Breast epithelium (tissue), 4 donors: ENCODE measurements around the gene REM2. TPM values are rescaled to one million over a fixed set of nuclear protein-coding genes. Genes with fewer than 3 reads are reported as not detected.

ENCODE experiments used
- DNase-seq, 2 donors: peaks; one replicate each; pipeline ENCODE4 v3.0.0-alpha.2; 2019; ENCODE audit warnings: low spot score in 2 of 2
- H3K27ac ChIP-seq, 2 donors: fragments of 200-600 bp; sonication (generic) in 1 of 2; one replicate each; pipeline ENCODE4 v1.5.1; 2016 to 2019; ENCODE audit warnings: mild to moderate bottlenecking in 1 of 2
- H3K27me3 ChIP-seq, 2 donors: fragments of 200-600 bp; sonication (generic) in 1 of 2; one replicate each; pipeline versions ENCODE4 v1.5.1 to v1.6.0; 2017 to 2019; ENCODE audit warnings: control low read depth in 1 of 2, mild to moderate bottlenecking in 1 of 2
- H3K36me3 ChIP-seq: fragments of 200-600 bp; one replicate; pipeline ENCODE4 v1.5.1; 2019
- H3K4me1 ChIP-seq, 2 donors: fragments of 200-600 bp; sonication (generic); one replicate each; pipeline ENCODE4 v1.5.1; 2016 to 2019; ENCODE audit warnings: control low read depth in 1 of 2
- H3K4me3 ChIP-seq, 3 donors: fragments of 200-600 bp; sonication (generic); 1 replicate in 2 of 3; 2 replicates in 1 of 3; pipeline ENCODE4 v1.5.1; 2016 to 2019; ENCODE audit warnings: mild to moderate bottlenecking in 3 of 3, moderate library complexity in 2 of 3
- H3K9me3 ChIP-seq, 2 donors: fragments of 200-600 bp; sonication (generic) in 1 of 2; one replicate each; pipeline ENCODE4 v1.5.1; 2016 to 2019; ENCODE audit warnings: control low read depth in 1 of 2
- POLR2A ChIP-seq: fragments of 450-650 bp; IDR thresholded peaks from one replicate; pipeline ENCODE4 v1.6.1; 2016; ENCODE audit warnings: antibody characterized with exemption, mild to moderate bottlenecking, moderate library complexity
- POLR2AphosphoS5 ChIP-seq, 3 donors: sonication (generic); formaldehyde crosslinking; IDR thresholded peaks; one replicate each; pipeline ENCODE4 v1.6.1; 2017; ENCODE audit warnings: antibody characterized with exemption in 3 of 3
- intact Hi-C: fragments of 100-400 bp; cut with DNase I; formaldehyde crosslinking; loops from one replicate; pipeline ENCODE4 v1.15.1; 2023; ENCODE audit warnings: low total_unique reads
- total RNA-seq, 3 donors: library from RNA; depleted of rRNA; stranded (reverse); fragments of >200 nt; gene quantifications; one replicate each; pipeline ENCODE4 v1.1.0, GENCODE V29; 2016
- TF ChIP-seq, protein P1 (sequence below), 3 donors: fragments of 450-650 bp; IDR thresholded peaks; one replicate each; pipeline ENCODE4 v1.5.1; 2016 to 2017; ENCODE audit warnings: antibody characterized with exemption in 3 of 3, mild to moderate bottlenecking in 3 of 3, moderate library complexity in 3 of 3

REM2 gene
- total RNA-seq, 3 donors from 2014 or later = 0.96 to 1.3 (median 1.2) TPM

DNA sequence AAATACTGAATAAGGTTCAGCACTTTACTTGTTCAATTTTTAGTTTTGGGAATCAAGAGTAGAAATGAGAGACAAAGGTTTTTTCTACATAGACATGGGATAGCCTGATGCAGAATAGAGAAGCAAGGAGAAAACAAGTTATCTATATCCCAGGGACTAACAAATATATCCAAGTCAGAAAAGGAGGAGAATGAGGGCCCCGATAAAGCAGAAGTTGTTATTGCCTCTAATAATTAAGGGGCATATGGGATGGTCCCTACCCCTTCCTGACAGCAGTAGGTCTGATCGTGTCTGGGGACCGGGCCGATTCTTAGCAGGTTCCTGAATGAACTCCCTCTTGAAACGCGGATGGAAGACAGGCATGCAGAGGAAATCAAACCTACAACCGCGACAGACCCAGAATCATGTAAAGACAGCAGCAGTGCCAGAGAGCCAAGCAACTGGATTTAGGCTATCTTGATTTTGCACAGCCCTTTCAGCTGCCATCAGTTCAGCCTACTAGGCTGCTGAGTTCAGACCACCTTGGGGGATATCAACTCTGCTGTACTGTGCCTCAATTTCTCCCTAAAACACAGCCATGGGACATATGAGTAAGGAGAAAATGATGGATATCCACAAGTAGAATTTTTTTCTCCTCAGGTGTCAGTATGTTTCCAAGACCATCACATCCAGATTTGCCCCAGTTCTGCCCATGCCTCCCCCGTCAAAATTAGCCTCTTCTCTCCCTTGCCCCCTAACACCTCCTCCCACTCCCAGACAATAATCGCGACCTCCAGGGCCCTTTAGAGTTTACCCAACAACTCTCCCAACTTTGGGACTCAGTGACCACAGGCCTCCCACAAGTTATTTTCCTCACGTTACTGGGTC lies 45.4 kb downstream of the REM2 start:
- Histone ChIP-seq H3K4me1 (peaks cover 3 to 11% of the 10 kb centered on the region in 2 donors), H3K4me3 (peak overlapping the region; percentile 72 to 95 (median 93)), H3K27ac (peak overlapping the region; percentile 95 to 97), H3K36me3 (peaks cover 3% of the 10 kb centered on the region), H3K27me3 (no peaks in the 10 kb centered on the region), H3K9me3 (no peaks in the 10 kb centered on the region)
- intact Hi-C loops = no loop called here
- TF ChIP-seq, protein P1, sequence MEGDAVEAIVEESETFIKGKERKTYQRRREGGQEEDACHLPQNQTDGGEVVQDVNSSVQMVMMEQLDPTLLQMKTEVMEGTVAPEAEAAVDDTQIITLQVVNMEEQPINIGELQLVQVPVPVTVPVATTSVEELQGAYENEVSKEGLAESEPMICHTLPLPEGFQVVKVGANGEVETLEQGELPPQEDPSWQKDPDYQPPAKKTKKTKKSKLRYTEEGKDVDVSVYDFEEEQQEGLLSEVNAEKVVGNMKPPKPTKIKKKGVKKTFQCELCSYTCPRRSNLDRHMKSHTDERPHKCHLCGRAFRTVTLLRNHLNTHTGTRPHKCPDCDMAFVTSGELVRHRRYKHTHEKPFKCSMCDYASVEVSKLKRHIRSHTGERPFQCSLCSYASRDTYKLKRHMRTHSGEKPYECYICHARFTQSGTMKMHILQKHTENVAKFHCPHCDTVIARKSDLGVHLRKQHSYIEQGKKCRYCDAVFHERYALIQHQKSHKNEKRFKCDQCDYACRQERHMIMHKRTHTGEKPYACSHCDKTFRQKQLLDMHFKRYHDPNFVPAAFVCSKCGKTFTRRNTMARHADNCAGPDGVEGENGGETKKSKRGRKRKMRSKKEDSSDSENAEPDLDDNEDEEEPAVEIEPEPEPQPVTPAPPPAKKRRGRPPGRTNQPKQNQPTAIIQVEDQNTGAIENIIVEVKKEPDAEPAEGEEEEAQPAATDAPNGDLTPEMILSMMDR (IDR thresholded peaks at IDR 0.05) = no peak
- TF ChIP-seq POLR2A = no peak
- no peak for TF ChIP-seq POLR2AphosphoS5 (IDR thresholded peaks at IDR 0.05)
- DNase-seq = no peak

DNA sequence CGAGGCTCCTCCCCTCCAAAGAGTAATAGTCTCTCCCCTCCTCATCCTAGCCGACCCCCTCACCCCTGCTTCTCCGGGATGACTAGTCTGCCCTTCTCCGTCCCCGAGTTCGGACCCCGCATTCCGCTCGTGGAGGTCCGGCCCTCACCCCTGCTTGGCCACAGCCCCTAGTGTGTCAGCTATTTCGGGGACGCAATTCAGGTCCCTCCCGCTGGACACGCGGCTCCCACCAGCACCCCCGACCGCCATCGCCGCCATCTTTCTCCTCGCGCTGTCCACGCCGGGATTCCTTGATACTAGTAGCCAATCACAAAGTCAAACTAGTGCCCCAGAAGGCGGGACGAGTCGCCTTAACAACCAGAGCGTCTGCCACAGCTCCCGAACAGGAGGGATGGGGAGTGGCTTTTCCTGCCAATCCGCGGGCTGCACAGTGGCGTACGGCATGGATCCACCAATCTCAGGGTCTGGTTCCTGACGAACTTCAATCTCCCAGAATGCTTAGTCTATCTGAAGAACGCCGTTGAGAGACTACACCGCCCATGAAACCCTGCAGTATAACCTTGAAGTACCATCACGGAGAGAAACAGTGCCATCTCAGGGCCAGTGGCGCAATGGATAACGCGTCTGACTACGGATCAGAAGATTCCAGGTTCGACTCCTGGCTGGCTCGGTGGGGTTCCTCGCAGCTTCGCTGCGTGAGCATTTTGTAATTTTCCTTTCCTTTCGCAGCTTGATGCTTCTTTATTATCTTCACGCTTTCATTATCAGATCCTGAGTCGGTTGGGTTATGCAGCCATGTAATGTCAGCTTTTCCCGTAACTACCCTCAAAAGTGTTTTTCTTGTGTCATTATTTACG lies 46.3 kb downstream of the REM2 start, which contains the start of gene PRMT5:
Gene PRMT5 (minus strand): TSS at position 273 of the 857 bp plus-strand sequence. CDS start 15 bp downstream, at position 258.
- peaks cover 3% of the 10 kb centered on the region for H3K36me3 ChIP-seq
- no peaks in the 10 kb centered on the region for H3K27me3 ChIP-seq
- DNase-seq = peak; percentile 99 to 100
- intact Hi-C loops = no loop called here
- peak within 1 kb of the TSS; percentile 95 to 97 for H3K27ac ChIP-seq
- peak within 1 kb of the TSS; percentile 72 to 95 (median 93) for H3K4me3 ChIP-seq
- H3K9me3 ChIP-seq = no peaks in the 10 kb centered on the region
- TF ChIP-seq POLR2A = peak; percentile 94
- peak; percentile 93 to 95 (median 94) for TF ChIP-seq POLR2AphosphoS5 (IDR thresholded peaks at IDR 0.05)
- TF ChIP-seq, protein P1 (IDR thresholded peaks at IDR 0.05) = peak in 1 of 3 donors; percentile 31
- peaks cover 3 to 11% of the 10 kb centered on the region in 2 donors for H3K4me1 ChIP-seq

DNA sequence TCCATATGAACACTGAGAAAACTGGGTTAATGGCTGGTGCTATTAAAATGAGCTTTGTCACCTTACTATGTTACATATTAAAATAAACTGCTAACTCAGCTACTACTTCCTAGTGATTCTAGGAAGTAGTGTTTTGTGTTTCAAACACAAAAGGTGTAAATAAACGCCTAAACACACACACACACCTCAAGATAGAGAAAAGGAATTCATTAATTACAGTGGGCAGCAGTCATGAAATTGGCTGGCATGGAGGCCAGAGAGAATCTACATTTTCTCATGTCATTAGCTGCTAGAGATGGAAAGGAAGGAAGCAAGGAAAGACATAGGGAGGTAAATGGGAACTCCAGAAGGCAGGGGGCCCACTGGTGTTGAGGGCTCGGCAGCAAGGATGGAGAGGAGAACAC lies 46.9 kb downstream of the REM2 start:
- Histone ChIP-seq H3K27ac (peak overlapping the region; percentile 95 to 97), H3K27me3 (no peaks in the 10 kb centered on the region), H3K36me3 (peaks cover 3% of the 10 kb centered on the region), H3K4me3 (peak overlapping the region; percentile 72 to 95 (median 93)), H3K4me1 (peaks cover 3 to 11% of the 10 kb centered on the region in 2 donors), H3K9me3 (no peaks in the 10 kb centered on the region)
- intact Hi-C loops = loop anchor here (5.0 kb wide), 1 partner anchor 1192 kb away; no protein-coding TSS in a partner anchor
- no peak for DNase-seq
- TF ChIP-seq, protein P1 (IDR thresholded peaks at IDR 0.05) = no peak
- no peak for TF ChIP-seq POLR2A
- TF ChIP-seq POLR2AphosphoS5 (IDR thresholded peaks at IDR 0.05) = no peak

DNA sequence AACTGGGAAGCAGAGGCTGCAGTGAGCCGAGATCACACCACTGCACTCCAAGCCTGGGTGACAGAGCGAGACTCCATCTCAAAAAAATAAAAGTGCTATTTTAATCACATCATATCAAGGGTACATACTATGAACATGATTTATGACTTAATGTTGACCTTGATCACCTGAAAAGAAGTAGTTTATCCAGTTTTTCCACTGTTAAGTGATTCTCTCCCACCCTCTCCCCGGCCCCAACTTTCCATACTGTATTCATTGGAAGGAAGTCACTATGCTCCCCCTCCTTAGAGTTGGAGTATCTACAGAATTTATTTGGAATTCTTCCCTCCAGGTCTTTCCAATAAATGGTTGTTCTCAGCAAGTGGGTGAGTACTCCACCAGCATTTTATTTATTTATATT lies 49.1 kb downstream of the REM2 start:
- H3K27me3 ChIP-seq = no peaks in the 10 kb centered on the region
- no peak overlapping the region for H3K4me3 ChIP-seq
- no peaks in the 10 kb centered on the region for H3K36me3 ChIP-seq
- H3K4me1 ChIP-seq = peaks cover 3 to 11% of the 10 kb centered on the region in 2 donors
- no peaks in the 10 kb centered on the region for H3K9me3 ChIP-seq
- no peak for TF ChIP-seq POLR2AphosphoS5 (IDR thresholded peaks at IDR 0.05)
- H3K27ac ChIP-seq = no peak overlapping the region
- intact Hi-C loops = loop anchor here (5.0 kb wide), 1 partner anchor 1190 kb away; no protein-coding TSS in a partner anchor
- no peak for DNase-seq

DNA sequence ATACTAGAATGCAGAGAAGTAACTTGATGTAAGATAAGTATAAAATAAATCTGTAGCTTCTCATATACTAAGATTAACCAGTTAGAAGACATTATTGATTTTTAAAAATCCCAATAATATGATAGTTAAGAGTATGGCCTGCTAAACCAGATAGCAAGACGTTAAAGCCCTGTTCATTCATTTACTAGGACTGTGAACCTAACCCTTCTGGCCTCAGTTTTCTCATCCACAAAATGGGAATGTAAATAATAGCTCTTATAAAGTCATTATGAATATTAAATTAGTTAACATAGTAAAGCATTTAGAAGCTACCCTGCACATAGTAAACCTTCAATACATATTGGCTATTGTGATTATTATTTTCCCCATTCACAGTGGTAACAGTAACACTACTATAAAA lies 52.1 kb downstream of the REM2 start:
- H3K27me3 ChIP-seq = no peaks in the 10 kb centered on the region
- intact Hi-C loops = loop anchor here (5.0 kb wide), 1 partner anchor 73 kb away; no protein-coding TSS in a partner anchor

More for the DNA sequence above, 52.1 kb downstream of the REM2 start:
- DNase-seq = no peak
- no peak overlapping the region for H3K4me3 ChIP-seq
- H3K4me1 ChIP-seq = no peaks in the 10 kb centered on the region
- TF ChIP-seq, protein P1 (IDR thresholded peaks at IDR 0.05) = no peak
- TF ChIP-seq POLR2A = no peak
- no peak for TF ChIP-seq POLR2AphosphoS5 (IDR thresholded peaks at IDR 0.05)
- H3K36me3 ChIP-seq = no peaks in the 10 kb centered on the region
- H3K27ac ChIP-seq = no peak overlapping the region
- no peaks in the 10 kb centered on the region for H3K9me3 ChIP-seq
